ENCODE results near the gene TMEM237.

Gene TMEM237

DNA sequence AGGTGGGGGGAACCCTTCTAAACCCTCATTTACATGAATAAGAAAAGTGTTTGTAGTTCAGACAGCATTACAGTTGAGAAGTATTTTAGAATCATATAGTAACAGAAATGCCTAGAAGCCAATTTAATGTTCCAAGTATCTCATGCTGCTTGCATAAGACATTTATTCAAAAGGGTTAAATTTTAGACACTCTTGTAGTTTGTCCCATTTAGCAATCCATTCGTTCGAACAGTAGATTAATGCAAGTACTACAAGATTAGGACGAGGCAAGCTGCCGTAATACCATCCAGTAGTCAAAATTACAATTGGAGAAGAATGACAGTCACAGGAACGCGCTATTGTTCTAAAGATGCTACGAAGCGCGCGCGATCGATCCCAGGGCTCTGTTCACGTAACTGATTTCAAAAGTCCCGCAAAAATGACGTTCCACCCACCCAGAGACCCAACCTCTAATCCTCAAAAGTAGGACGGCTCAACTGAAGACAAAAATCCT, 1.2 kb downstream of the TMEM237 start:
- no peak for DNase-seq (ENCODE audit: low spot score)

DNA sequence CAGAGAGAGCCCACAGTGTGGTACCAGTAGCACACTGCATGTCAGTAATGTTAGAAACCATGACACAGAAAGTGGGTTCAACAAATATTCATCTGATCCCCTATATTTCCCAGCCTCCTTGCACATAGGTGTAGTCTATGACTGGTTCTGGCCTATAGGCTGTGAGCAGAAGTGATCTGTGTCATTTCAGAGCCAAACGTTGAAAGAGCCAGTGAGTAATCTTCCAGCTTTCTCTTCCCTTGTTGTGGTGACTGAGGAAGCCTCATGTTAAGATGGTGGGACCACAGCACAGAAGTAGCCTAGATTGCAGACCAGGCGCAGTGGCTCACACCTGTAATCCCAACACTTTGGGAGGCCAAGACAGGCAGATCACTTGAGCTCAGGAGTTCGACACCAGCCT, 4.1 kb downstream of the TMEM237 start:
- no peak for DNase-seq (ENCODE audit: low spot score)

DNA sequence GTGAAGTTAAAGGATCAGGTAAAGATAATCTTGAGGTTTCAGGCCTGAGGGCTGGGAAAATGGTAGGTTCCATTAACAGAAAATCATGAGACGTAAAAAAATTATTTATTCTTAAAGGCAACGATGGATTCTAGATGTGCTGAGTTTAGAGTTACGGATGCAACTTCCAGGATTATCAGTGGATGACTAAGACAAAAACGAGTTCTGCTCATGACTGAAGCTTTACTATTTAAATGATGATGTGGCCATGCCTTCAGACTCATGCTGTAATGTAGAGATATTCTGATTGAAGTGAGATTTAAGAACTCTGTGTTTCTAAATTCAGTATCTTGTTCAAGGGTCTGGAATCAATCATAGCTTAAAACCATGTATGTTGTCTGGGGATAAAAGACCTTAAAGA, 5.0 kb downstream of the TMEM237 start:
- DNase-seq (ENCODE audit: low spot score) = no peak

DNA sequence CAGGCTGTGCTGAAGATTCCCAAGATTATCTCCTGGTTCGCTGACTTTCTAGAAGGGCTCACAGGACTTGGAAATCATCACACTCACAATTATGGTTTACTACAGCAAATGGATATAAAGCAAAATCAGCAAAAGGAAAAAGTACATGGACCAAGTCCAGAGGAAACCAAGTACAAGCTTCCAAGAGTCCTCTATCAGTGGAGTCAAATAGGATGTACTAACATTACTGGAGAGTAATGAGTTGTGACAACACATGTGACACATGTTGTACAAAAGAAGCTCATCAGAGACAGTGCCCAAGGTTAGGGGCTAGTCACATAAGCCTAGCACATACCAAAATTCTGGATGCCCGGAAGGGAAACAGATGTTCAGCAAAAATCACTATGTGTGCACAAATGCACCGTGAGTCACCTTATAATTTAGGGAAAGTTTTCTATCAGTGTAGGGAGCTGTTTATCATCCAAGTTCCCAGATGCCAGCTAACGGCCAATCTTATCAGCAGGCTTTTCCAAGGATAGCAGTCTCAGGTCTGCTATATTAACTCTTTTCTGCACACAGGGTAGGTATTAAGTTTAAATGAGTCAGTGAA, 9.5 kb downstream of the TMEM237 start:
- no peak for DNase-seq (ENCODE audit: low spot score)

DNA sequence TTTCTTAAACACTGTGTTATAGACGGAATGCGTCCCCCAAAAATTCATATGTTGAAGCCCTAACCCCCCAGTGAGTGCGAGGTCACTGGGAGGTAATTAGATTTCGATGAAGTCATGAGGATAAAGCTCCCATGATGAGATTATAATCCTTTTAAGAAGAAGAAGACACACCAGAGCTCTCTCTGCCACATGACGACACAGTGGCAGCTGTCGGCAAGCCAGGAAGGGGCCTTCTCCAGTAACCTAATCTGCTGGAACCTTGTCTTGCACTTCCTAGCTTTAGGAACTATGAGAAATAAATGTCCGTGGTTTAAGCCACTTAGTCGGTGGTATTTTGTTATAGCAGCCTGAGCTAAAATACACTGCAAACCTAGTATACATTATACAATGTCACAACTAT, 12.3 kb downstream of the TMEM237 start:
- DNase-seq (ENCODE audit: low spot score) = peak; percentile 48

DNA sequence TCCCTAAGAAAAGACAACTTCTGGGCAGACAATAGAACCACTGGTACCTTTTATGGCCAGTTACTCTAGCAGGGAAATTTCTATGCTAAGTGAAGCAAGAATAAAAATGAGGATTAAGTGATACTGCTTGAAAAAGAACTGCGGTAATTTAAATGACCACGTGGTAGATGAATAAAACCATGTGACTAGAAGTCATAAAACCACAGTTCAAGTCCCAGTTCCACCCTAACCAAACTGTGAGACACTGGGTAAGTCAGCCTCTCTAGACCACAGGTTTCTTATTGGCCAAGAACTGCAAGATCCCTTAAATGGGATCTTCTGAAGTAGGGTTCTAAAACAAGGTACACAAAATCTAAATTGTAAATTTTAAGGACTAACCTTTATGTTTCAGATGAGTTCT, 12.7 kb downstream of the TMEM237 start:
- DNase-seq (ENCODE audit: low spot score) = no peak

DNA sequence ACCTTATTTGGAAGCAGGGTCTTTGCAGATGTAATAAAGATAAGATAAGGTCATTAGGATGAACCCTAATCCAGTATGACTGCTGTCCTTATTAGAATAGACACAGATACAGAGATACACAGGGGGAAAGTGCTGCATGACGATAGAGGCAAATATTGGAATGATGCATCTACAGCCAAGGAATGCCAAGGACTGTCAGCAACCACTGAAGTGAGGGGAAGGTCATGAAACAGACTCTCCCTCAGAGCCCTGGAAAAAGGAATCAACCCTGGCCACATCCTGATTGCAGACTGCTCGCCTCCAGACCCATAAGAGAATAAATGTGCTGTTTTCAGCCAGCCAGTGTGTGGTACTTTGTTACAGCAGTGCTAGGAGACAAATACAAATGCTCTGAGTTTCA, 14.8 kb downstream of the TMEM237 start:
- no peak for DNase-seq (ENCODE audit: low spot score)

DNA sequence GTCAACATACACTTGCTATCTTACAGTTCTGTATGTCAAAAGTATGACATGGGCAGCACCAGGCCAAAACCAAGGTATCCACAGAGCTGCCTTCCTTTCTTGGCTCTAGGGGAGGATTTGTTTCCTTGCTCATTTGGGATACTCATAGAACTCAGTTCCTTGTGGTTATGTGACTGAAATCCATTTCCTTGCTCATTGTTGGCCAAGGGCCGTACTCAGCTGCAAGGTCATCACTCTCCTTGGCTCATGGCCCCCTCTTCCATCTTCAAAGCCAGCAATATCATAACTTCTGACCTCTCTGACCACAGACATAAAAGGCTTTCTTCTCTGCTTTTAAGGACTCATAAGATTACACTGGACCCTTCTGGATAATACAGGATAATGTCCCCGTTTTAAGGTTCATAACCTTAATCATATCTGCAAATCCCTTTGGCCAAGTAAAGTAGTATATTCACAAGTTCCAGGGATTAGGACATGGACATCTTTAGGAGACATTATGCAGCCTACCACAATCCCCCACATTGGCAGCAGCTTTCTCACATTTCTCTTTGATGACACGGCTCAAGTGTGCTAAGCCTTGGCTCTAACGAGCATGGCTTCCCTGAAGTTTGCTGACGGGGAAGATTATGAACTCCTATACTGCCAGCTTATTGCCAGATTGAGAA, 20.9 kb downstream of the TMEM237 start:
- no peak for DNase-seq (ENCODE audit: low spot score)

DNA sequence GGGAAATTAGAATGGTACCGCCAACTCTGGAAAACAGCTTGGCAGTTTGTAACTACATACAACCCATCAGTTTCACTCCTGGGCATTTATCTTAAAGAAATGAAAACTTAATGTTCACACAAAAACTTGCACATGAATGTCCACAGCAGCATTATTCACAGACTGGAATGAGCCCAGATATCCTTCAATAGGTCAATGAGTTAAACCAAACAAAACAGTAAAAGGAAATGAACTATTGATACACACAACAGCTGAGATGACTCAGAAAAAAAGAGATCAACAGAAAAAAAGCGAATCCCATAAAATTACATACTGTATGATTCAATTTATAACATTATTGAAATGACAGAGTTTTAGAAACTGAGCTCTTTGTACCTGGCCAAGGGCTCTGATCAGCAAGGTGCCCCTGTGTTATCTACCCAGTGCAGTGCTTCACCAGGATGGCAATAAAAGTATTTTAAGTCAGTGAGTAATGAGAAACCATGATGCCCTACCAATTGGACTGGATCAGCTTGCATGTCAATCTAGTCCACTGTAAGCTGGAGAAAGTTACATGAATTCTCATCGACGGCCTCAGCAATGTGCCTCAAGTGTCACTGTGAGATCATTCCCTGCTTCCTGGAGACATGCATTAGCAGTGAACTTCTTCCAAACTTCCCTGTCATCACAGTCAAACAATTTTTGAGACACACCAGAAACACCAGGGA, 21.9 kb downstream of the TMEM237 start:
- DNase-seq (ENCODE audit: low spot score) = no peak

DNA sequence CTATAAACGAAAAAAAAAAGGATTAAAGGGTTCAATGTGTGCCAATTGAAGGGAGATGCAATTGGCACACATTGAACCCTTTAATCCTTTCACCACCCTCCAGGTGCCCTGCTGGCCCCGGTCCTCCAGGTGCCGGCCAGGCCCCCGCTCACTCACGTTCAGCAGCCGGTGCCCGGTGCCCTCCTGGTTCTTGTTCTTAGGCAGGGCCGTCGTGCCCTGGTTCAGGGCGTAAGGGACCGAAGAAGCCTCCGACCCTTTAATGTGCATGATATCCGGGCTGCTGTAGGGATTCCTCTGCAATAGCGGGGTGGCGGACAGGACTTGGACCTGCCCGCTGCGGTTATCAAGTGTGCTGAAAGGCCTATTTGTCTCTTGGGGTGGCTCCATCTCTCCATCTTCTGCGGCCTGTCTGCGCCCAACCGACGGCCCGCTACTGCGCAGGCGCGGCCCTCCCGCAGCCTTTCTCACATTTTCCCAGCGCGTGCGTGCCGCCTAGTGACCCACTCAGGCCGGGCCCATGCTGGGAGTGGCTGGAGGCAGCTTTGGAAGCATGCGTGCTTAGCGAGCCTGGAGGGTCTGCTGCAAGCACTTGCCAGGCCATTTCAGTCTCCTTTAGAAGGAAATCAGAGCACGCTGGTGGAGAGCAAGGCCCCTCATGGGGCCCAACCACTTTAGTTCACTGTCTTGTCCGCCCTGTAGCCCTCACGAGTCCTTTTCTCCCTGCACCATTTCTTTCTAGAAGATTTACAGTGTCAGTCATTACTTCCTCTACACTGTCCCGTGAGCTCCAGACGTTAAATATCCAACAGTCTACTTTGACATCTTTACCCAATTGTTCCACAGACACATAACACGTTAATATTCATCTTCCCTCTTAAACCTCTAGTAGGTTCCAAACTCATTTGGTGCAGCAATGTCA, 24.3 kb downstream of the TMEM237 start:
- peak; percentile 26 for DNase-seq (ENCODE audit: low spot score)

DNA sequence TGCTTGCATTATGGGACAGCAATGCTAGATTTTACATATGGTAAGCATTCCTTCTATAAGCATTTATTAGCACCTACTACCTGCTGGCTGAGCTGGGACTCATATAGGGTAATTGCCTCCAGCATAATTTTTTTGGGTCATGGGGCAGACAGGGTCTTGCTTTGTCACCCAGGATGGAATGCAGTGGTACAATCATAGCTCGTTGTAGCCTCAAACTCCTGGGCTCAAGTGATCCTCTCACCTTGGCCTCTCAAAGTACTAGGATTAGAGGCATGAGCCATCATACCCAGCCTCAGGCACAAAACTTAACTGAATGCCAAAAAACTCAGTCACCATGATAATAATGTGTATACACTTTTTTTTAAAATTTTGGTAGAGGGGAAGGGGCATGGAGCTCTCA, 35.3 kb downstream of the TMEM237 start:
- no peak for DNase-seq (ENCODE audit: low spot score)

DNA sequence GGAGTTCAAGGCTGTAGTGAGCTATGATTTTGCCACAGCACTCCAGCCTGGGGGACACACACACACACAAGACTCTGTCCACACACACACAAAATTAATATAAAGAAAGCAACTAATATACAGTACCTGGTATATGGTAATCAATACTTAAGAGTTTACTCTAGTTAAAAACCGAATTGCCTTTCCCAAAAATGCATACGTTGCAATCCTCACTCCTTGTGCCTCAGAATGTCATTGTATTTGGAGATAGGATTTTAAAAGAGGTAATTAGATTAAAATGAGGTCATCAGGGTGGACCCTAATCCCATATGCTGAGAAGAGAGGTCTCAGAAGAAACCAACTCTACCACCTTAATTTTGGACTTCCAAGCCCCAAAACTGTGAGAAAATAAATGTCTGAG, 35.7 kb downstream of the TMEM237 start:
- DNase-seq (ENCODE audit: low spot score) = no peak

DNA sequence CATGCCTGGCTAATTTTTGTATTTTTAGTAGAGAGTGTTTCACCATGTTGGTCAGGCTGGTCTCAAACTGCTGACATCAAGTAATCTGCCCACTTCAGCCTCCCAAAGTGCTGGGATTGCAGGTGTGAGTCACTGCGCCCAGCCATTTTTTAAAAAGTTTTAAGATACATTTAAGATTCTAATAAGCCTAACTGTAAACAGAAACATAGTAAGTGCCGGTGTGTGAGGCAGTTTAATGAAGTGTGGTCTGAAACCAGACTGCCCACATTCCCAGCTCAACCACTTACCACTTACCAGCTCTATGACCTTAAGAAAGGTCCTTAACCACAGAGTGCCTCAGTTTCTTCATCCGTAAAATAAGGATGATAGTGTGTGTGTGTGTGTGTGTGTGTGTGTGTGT, 42.4 kb downstream of the TMEM237 start:
- DNase-seq (ENCODE audit: low spot score) = no peak

DNA sequence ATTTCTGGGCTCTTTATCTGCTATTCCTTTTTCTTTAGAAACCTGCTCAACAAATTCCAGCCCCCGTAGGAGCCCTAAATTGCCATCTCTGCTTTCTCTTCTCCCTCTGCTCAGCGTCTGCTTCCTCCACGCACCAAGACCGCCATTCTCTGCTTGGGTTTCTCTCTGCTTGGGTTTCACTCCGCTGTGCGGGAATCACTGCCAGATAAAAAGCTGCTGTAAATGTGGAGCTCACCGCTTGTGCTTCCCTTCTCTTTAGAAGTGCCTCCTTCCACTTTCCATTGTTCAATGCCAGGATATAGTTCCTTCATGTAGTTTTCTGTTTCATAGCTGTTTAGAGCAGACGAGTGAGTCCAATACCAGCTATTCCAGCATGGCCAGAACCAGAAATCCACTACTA, 45.9 kb downstream of the TMEM237 start:
- DNase-seq (ENCODE audit: low spot score) = no peak

DNA sequence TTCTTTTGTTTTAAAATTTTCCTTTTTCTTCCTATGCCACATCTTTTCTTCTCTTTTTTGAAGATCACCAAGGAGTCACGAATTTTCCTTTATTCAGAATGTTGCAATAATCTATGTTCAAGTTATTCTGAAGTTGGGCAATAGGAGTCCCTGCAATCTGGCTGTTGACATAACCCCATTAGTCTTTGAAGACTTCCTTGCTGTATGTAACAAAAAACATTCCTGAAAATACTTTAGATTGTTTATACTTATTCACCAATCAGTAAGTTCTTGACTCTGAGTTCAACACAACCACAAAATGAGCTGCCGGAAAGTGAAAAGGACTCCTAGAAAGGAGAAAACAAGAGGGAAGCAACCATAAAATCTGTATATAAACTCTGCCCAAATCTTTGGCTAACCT, 62.8 kb downstream of the TMEM237 start:
- DNase-seq (ENCODE audit: low spot score) = no peak

DNA sequence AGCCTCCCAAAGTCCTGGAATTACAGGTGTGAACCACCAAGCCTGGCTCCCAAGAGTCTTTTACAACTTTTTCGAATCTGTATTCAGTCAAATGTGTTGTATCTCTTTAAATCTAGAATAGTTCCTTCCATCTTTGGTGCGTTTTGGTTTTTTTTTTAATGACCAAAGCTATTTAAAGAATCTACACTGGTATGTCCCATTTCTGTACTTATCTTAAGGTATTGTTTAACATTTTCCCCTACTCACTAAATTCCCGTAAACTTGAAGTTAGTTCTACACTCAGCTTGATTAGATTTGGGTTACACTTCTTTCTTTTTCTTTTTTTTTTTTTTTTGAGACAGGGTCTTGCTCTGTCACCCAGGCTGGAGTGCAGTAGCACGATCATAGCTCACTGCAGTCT, 63.8 kb downstream of the TMEM237 start:
- DNase-seq (ENCODE audit: low spot score) = no peak

DNA sequence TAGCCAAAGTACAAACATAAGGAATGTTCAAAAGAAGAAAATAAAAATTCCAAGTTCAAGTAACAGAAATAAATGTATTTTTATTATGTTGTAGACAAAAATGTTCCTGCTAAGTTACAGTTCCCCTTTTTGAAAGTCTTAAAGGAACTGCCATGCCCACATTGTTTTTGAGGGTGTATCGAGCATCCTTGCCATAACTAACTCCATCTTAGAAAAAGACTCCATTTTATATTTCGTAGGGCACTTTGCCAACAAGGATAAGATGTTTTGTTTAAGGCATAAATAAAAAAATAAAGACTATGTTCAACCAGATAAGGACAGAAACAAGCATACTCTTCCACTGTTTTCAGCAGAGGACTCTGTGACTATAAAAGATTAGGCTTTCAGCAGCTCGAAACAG, 67.3 kb downstream of the TMEM237 start:
- no peak for DNase-seq (ENCODE audit: low spot score)

DNA sequence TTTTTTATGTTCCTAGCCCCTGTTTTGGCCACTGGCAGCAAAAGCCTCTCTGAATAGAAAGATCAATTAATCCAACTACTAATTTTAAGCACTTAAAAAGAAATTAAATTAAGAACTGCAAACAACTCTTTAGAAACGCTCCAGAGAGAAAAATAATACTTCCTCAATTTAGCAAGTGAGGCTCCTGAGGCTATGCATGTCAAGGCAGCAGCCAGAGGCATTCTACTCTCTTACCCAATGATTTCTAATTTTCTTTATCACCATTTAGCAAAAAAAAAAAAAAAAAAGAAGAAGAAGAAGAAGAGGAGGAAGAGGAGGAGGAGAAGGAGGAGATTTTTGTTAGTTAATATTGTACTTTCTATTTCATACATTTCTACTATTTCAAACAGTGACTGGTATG, 68.5 kb downstream of the TMEM237 start:
- DNase-seq (ENCODE audit: low spot score) = no peak

DNA sequence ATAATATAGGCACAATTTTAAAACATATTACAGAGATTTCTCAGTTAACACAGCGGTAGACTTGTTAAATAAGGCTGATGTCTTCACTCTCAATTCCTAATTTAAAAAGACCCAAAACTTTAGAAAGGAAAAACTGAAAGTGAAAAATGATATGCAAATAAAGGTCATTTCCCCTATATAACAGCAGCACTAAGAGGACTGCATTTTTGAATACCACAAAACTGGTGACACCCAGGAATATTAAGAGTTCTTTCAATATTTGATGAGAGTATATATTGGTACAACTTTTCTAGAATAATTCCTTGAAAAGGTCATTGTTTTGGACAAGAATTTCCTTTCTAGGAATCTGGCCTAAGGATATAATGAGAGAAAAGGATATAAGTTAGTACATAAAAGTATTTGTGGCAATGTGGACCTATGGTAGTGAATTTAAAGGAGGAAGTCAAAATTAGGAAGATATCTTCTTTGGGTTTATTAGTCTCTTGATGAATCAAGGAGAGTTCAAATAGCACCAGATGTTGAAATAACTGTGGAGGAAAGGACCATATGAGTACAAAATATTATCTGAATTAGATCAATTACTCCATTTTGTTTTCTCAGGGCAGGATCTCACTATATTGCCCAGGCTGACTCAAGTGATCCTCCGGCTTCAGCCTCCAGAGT, 70.3 kb downstream of the TMEM237 start:
- no peak for DNase-seq (ENCODE audit: low spot score)
